K562 (cell line): ENCODE measurements around the gene ITGBL1.

Experiments used
- CHD2 ChIP-seq: IDR thresholded peaks from 2 replicates; pipeline ENCODE4 v1.6.1; 2011; ENCODE audit warnings: low read depth, low read length
- EP300 ChIP-seq: IDR thresholded peaks from 2 replicates; pipeline ENCODE4 v1.6.1; 2012; ENCODE audit warnings: low read length, improper control_type of control experiment
- FOXP1 ChIP-seq: sonication (generic); formaldehyde crosslinking; IDR thresholded peaks from 2 replicates; pipeline ENCODE4 v1.8.0; 2022; ENCODE audit warnings: mild to moderate bottlenecking, missing genetic modification reagents
- HMG20B ChIP-seq: fragments of 250-450 bp; sonication (Bioruptor Pico); IDR thresholded peaks from 2 replicates; pipeline ENCODE4 v1.5.0; 2021; ENCODE audit warnings: mild to moderate bottlenecking
- MAFK ChIP-seq: IDR thresholded peaks from 2 replicates; pipeline ENCODE4 v1.6.1; 2011; ENCODE audit warnings: low read length, improper control_type of control experiment
- RCOR1 ChIP-seq, 2 experiments: IDR thresholded peaks; 2 replicates each; pipeline ENCODE4 v1.6.1; 2012; ENCODE audit warnings: low read depth in 2 of 2, low read length in 2 of 2, borderline replicate concordance in 1 of 2, improper control_type of control experiment in 1 of 2
- ZNF146 ChIP-seq: IDR thresholded peaks from one replicate; pipeline ENCODE4 v1.6.1; 2018; ENCODE audit warnings: missing compliant biosample characterization; ENCODE audit not compliant: unreplicated experiment
- TF ChIP-seq, protein P1 (sequence below): IDR thresholded peaks from 3 replicates; pipeline ENCODE4 v1.6.1; 2011; ENCODE audit warnings: borderline replicate concordance, mild to moderate bottlenecking; ENCODE audit not compliant: insufficient read length, insufficient read depth
- TF ChIP-seq, protein P2 (sequence below), 3 experiments: IDR thresholded peaks in 2 of 3; conservative IDR thresholded peaks in 1 of 3; 2 replicates each; pipeline ENCODE4 v1.5.1; 2011 to 2012; ENCODE audit warnings: low read length in 3 of 3, mild to moderate bottlenecking in 3 of 3, control low read depth in 2 of 3, improper control_type of control experiment in 1 of 3, inconsistent platforms in 1 of 3, low read depth in 1 of 3, mixed read lengths in 1 of 3, moderate library complexity in 1 of 3; ENCODE audit not compliant: insufficient read depth in 2 of 3
- TF ChIP-seq, protein P3 (sequence below): fragments of 250-450 bp; sonication (Bioruptor Pico); IDR thresholded peaks from 2 replicates; pipeline ENCODE4 v1.5.0; 2020; ENCODE audit warnings: mild to moderate bottlenecking, borderline replicate concordance
- TF ChIP-seq, protein P4 (sequence below): fragments of 200-800 bp; sonication (Bioruptor generic); IDR thresholded peaks from 2 replicates; pipeline ENCODE4 v1.6.1; 2017; ENCODE audit warnings: missing genetic modification characterization, missing compliant biosample characterization
- TF ChIP-seq, protein P5 (sequence below): IDR thresholded peaks from 2 replicates; pipeline ENCODE4 v1.6.1; 2011; ENCODE audit warnings: borderline replicate concordance, low read depth, mild to moderate bottlenecking, moderate library complexity, low read length; ENCODE audit not compliant: insufficient read depth, poor library complexity, severe bottlenecking
- TF ChIP-seq, protein P6 (sequence below), 2 experiments: fragments of 150-350 bp in 1 of 2; IDR thresholded peaks; 2 replicates each; pipeline ENCODE4 v1.6.1; 2012 to 2016; ENCODE audit warnings: low read depth in 2 of 2, low read length in 2 of 2, mild to moderate bottlenecking in 1 of 2, moderate library complexity in 1 of 2

DNA sequence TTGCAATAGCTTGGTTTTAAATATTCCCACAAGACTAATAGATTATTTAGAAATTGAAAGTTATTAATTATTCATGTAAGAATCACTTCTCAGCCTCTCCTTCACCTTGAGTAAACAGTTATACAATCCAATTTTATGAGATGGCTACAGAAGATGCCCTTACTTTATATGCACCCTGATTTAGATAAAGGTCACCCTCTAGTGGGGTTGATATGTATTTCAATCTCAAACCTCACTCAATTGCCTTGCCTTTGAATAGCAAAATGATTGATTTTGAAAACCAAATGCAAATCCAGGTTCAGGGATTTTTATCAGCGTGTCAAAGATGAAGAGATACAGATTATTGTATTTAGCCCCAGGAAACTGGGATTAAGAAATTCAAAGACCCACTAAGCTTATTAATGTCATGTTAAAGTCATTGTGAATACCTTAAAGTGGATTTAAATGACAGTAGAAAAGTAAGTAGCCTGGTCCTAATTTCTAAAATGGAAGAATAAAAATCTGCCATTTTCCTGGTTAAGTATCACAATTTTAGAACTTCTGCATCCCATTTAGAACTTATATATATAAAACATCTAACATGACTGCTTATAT is 305.1 kb downstream of the ITGBL1 start:
- no peak for TF ChIP-seq ZNF146 (CRISPR knock-in tag)
- TF ChIP-seq, protein P1, sequence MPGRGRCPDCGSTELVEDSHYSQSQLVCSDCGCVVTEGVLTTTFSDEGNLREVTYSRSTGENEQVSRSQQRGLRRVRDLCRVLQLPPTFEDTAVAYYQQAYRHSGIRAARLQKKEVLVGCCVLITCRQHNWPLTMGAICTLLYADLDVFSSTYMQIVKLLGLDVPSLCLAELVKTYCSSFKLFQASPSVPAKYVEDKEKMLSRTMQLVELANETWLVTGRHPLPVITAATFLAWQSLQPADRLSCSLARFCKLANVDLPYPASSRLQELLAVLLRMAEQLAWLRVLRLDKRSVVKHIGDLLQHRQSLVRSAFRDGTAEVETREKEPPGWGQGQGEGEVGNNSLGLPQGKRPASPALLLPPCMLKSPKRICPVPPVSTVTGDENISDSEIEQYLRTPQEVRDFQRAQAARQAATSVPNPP: no peak
- no peak for TF ChIP-seq RCOR1 (IDR thresholded peaks at IDR 0.05; ENCODE audit: borderline replicate concordance in 1 of 2, low read depth in 2 of 2, low read length in 2 of 2)
- TF ChIP-seq, protein P2, sequence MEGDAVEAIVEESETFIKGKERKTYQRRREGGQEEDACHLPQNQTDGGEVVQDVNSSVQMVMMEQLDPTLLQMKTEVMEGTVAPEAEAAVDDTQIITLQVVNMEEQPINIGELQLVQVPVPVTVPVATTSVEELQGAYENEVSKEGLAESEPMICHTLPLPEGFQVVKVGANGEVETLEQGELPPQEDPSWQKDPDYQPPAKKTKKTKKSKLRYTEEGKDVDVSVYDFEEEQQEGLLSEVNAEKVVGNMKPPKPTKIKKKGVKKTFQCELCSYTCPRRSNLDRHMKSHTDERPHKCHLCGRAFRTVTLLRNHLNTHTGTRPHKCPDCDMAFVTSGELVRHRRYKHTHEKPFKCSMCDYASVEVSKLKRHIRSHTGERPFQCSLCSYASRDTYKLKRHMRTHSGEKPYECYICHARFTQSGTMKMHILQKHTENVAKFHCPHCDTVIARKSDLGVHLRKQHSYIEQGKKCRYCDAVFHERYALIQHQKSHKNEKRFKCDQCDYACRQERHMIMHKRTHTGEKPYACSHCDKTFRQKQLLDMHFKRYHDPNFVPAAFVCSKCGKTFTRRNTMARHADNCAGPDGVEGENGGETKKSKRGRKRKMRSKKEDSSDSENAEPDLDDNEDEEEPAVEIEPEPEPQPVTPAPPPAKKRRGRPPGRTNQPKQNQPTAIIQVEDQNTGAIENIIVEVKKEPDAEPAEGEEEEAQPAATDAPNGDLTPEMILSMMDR (IDR thresholded peaks at IDR 0.05 in 2 of 3, conservative IDR thresholded peaks at IDR 0.05 in 1 of 3; ENCODE audit: insufficient read depth in 2 of 3, low read depth in 1 of 3, low read length in 3 of 3): no peak
- TF ChIP-seq EP300: no peak
- TF ChIP-seq, protein P3, sequence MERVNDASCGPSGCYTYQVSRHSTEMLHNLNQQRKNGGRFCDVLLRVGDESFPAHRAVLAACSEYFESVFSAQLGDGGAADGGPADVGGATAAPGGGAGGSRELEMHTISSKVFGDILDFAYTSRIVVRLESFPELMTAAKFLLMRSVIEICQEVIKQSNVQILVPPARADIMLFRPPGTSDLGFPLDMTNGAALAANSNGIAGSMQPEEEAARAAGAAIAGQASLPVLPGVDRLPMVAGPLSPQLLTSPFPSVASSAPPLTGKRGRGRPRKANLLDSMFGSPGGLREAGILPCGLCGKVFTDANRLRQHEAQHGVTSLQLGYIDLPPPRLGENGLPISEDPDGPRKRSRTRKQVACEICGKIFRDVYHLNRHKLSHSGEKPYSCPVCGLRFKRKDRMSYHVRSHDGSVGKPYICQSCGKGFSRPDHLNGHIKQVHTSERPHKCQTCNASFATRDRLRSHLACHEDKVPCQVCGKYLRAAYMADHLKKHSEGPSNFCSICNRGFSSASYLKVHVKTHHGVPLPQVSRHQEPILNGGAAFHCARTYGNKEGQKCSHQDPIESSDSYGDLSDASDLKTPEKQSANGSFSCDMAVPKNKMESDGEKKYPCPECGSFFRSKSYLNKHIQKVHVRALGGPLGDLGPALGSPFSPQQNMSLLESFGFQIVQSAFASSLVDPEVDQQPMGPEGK (CRISPR knock-in tag): no peak
- TF ChIP-seq, protein P4, sequence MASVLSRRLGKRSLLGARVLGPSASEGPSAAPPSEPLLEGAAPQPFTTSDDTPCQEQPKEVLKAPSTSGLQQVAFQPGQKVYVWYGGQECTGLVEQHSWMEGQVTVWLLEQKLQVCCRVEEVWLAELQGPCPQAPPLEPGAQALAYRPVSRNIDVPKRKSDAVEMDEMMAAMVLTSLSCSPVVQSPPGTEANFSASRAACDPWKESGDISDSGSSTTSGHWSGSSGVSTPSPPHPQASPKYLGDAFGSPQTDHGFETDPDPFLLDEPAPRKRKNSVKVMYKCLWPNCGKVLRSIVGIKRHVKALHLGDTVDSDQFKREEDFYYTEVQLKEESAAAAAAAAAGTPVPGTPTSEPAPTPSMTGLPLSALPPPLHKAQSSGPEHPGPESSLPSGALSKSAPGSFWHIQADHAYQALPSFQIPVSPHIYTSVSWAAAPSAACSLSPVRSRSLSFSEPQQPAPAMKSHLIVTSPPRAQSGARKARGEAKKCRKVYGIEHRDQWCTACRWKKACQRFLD (CRISPR knock-in tag): no peak
- no peak for TF ChIP-seq MAFK
- TF ChIP-seq, protein P5, sequence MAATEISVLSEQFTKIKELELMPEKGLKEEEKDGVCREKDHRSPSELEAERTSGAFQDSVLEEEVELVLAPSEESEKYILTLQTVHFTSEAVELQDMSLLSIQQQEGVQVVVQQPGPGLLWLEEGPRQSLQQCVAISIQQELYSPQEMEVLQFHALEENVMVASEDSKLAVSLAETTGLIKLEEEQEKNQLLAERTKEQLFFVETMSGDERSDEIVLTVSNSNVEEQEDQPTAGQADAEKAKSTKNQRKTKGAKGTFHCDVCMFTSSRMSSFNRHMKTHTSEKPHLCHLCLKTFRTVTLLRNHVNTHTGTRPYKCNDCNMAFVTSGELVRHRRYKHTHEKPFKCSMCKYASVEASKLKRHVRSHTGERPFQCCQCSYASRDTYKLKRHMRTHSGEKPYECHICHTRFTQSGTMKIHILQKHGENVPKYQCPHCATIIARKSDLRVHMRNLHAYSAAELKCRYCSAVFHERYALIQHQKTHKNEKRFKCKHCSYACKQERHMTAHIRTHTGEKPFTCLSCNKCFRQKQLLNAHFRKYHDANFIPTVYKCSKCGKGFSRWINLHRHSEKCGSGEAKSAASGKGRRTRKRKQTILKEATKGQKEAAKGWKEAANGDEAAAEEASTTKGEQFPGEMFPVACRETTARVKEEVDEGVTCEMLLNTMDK: no peak
- TF ChIP-seq CHD2: no peak
- TF ChIP-seq, protein P6, sequence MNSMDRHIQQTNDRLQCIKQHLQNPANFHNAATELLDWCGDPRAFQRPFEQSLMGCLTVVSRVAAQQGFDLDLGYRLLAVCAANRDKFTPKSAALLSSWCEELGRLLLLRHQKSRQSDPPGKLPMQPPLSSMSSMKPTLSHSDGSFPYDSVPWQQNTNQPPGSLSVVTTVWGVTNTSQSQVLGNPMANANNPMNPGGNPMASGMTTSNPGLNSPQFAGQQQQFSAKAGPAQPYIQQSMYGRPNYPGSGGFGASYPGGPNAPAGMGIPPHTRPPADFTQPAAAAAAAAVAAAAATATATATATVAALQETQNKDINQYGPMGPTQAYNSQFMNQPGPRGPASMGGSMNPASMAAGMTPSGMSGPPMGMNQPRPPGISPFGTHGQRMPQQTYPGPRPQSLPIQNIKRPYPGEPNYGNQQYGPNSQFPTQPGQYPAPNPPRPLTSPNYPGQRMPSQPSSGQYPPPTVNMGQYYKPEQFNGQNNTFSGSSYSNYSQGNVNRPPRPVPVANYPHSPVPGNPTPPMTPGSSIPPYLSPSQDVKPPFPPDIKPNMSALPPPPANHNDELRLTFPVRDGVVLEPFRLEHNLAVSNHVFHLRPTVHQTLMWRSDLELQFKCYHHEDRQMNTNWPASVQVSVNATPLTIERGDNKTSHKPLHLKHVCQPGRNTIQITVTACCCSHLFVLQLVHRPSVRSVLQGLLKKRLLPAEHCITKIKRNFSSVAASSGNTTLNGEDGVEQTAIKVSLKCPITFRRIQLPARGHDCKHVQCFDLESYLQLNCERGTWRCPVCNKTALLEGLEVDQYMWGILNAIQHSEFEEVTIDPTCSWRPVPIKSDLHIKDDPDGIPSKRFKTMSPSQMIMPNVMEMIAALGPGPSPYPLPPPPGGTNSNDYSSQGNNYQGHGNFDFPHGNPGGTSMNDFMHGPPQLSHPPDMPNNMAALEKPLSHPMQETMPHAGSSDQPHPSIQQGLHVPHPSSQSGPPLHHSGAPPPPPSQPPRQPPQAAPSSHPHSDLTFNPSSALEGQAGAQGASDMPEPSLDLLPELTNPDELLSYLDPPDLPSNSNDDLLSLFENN (IDR thresholded peaks at IDR 0.05; ENCODE audit: low read depth in 2 of 2, low read length in 2 of 2): no peak
- TF ChIP-seq HMG20B (CRISPR knock-in tag): no peak
- no peak for TF ChIP-seq FOXP1 (CRISPR knock-in tag)
